Skin epidermis (tissue), 12 donors: Measurements from ENCODE around the gene NCKAP5.

Experiments
- H3K27ac ChIP-seq, 21 experiments: fragments of 200-600 bp; sonication (generic) in 11 of 21; one replicate each; pipeline ENCODE4 v1.5.0; 2020; ENCODE audit warnings: mild to moderate bottlenecking in 3 of 21, inconsistent platforms in 2 of 21, moderate library complexity in 2 of 21
- H3K4me3 ChIP-seq, 7 experiments: fragments of 200-600 bp; sonication (generic) in 2 of 7; one replicate each; pipeline ENCODE4 v1.5.0; 2020; ENCODE audit warnings: inconsistent platforms in 2 of 7, mild to moderate bottlenecking in 2 of 7, moderate library complexity in 1 of 7

Gene NCKAP5

DNA sequence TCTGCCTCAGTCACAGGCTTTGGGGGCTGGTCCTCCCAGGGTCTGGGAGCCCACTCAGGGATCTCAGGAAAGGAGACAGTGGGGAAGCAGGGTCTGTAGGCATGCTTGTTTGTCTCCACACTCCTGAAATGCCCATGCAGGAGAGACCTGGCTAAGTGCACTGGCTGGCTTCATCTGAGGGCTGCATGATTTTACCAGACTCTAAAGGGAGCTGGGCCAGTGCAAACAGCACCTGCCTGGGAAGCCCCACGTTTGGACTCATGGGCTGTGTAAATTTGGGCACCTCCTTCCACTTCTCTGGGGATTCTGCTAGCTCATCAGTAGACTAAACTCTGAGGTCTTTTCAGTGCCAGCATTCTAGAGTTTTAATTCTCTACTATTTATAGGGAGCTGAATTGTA, 931.9 kb downstream of the NCKAP5 start:
- no peak overlapping the region for H3K4me3 ChIP-seq

DNA sequence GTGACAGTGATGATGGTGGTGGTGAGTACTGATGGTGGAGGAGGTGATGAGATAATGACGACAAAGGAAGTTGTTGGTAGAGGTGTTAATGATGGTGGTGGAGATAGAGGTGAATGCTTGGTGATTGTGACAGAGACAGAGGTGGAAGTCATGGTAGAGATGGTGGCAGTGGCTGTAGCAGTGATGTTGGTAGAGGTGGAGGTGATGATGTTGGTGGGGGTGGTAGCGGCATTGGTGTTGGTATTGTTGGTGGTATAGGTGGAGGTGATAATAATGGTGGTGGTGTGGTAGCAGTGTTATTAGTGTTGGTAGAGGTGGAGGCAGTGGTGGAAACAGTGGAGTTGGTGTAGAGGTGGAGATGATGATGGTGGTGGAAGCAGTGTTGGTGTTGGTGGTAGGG, 934.6 kb downstream of the NCKAP5 start:
- Histone ChIP-seq H3K4me3 (no peak overlapping the region), H3K27ac (no peak overlapping the region)

More for the DNA sequence above, 931.9 kb downstream of the NCKAP5 start:
- no peak overlapping the region for H3K27ac ChIP-seq

DNA sequence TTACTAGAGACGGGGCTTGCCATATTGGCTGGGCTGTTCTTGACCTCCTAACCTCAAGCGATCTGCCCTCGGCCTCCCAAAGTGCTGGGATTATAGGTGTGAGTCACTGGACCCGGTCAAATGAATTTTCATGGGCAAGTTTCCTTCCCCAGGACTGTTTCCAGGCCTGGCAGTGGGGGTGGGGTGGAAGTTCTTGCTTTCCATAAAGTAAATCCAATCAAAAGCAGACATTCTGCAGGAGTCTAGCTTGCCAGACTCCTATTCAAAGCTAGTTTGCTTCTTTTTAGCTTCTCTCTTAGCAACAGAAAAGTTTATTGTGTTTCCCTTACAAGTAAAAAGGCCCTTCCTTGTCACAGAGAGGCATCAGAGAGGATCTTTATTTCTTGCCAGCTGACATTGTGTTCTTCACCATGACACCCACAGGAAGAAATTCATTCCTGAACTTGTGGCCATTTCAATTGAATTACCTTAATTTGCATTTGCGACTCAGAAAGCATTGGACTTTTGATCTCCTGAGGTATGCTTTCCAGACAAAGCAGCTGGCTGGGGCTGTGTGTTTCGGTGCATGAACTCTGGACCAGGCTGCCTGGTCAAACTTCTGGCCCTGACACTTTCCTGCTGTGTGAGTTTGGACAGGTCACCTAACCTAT, 936.1 kb downstream of the NCKAP5 start:
- H3K27ac ChIP-seq, result no peak overlapping the region
- no peak overlapping the region for H3K4me3 ChIP-seq

DNA sequence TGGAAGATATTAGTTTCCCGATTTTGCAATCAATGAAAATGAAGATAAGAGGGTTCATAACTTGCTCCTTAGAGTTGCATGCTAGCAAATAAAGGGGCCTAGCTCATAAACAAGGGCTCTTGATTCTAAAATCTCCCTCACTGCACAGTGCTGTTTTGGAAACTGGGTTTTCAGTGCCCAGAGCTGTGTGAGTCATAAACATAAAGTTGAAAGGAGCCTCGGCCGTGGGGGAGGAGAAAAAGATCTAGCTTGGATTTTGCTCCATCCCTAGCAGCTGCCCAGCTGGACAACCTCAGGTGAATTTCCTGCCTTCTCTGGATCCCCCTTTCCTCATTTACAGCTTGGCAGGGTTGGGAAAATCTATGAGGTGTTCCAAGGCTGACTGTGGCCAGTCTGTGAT, 940.7 kb downstream of the NCKAP5 start:
- no peak overlapping the region for H3K27ac ChIP-seq
- no peak overlapping the region for H3K4me3 ChIP-seq

DNA sequence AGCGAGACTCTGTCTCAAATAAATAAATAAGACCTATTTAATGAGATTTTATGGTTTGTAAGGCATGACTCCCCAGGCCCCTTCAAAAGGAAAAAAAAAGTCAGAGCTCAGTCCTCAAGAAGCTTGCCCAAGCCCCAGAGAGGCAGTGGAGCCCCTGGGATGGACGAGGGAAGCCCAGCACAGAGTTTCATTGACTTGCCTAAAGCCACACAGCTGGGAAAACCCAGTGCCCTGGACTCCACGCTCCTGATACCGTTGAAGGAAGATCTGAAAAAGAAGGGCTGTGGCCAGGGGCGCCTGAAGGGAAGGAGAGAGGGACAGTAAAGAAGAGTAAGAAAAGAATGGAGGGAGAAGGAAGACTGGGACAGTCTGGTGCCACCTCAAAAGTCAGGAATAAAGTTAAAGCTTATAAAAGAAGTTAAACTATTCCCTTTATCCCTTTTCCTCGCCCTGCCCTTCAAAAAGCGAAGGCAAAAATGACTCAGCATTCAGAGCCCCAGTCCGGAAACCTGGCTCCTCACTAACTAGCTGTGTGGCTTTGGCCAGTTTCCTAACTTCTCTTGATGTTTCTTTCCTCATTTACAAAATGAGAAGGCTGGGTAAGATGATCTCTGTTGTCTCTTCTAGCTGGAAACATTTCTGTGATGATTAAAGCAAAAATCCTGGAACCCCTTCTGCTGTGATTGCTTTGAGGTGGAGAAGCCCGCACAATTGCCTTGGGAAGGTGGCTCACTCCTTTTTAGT, 945.0 kb downstream of the NCKAP5 start:
- no peak overlapping the region for H3K4me3 ChIP-seq

More for the DNA sequence above, 945.0 kb downstream of the NCKAP5 start:
- peak overlapping the region in 1 of 21 experiments; percentile 47 for H3K27ac ChIP-seq
